Fibroblast of mammary gland (primary cell): Measurements from ENCODE around the gene ARFIP1.

ENCODE experiments used
- DNase-seq: peaks from one replicate; pipeline ENCODE4 v3.0.0-alpha.2; 2010; ENCODE audit warnings: low read depth
- H3K4me3 ChIP-seq: 2 replicates; pipeline ENCODE4 v1.5.1; 2011; ENCODE audit warnings: low read depth, mild to moderate bottlenecking, low read length, moderate library complexity; ENCODE audit not compliant: control insufficient read depth
- TF ChIP-seq, protein P1 (sequence below): conservative IDR thresholded peaks from 2 replicates; pipeline ENCODE4 v1.5.1; 2011; ENCODE audit warnings: low read depth, low read length, inconsistent platforms; ENCODE audit not compliant: control insufficient read depth, insufficient read depth

Gene ARFIP1

GRCh38 chr4:152957437-152958171 lies 177.8 kb downstream of the ARFIP1 start:
- no peak for DNase-seq
- no peak overlapping the region for H3K4me3 ChIP-seq
- TF ChIP-seq, protein P1, sequence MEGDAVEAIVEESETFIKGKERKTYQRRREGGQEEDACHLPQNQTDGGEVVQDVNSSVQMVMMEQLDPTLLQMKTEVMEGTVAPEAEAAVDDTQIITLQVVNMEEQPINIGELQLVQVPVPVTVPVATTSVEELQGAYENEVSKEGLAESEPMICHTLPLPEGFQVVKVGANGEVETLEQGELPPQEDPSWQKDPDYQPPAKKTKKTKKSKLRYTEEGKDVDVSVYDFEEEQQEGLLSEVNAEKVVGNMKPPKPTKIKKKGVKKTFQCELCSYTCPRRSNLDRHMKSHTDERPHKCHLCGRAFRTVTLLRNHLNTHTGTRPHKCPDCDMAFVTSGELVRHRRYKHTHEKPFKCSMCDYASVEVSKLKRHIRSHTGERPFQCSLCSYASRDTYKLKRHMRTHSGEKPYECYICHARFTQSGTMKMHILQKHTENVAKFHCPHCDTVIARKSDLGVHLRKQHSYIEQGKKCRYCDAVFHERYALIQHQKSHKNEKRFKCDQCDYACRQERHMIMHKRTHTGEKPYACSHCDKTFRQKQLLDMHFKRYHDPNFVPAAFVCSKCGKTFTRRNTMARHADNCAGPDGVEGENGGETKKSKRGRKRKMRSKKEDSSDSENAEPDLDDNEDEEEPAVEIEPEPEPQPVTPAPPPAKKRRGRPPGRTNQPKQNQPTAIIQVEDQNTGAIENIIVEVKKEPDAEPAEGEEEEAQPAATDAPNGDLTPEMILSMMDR, result no peak

- TF ChIP-seq, protein P1, result no peak
- no peak overlapping the region for H3K4me3 ChIP-seq
- DNase-seq, result no peak
Observed at GRCh38 chr4:152959080-152959479, 179.3 kb downstream of the ARFIP1 start.

DNA sequence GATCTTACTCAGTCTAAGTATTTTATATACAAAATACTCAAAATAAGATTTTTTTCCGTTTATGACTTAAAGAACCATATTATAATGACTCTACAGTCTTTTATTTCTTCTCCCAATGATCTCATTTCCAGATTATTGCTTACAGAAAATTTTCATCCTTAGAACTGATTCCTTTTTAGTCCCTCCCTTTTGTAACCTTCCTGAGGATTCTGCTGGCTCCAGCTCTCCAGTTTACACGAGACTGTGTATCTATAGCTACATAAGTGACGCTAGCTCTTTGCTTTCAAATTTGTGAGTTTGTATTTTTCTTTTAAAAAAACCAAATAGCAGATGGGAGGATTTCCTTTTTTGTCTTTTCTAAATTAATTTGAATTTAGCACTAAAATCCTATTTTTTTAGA lies 180.3 kb downstream of the ARFIP1 start:
- DNase-seq, result no peak
- no peak overlapping the region for H3K4me3 ChIP-seq
- TF ChIP-seq, protein P1, result no peak

GRCh38 chr4:152961014-152961772 lies 181.4 kb downstream of the ARFIP1 start:
- TF ChIP-seq, protein P1, result no peak
- H3K4me3 ChIP-seq, result no peak overlapping the region
- no peak for DNase-seq

DNA sequence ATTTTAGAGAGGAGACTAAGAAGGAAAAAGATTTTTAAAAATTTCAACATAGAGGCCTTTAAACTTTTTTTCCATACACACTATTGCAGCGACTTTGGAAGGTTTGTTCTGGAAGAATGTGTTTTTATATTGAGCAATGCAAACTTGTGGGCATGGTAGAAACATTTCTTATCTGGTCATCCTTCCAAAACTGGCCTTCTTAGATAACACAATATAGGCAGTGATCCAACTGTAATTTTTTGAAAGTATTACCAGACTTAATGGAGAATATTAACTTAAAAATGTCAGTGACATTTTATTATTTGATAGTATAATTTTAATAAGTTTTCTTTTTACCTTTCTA lies 182.0 kb downstream of the ARFIP1 start:
- TF ChIP-seq, protein P1, result no peak
- no peak for DNase-seq
- no peak overlapping the region for H3K4me3 ChIP-seq
